ENCODE data around the gene SHMT1.
"Not testable (repeated sequence)": the region's sequence is repeated elsewhere in the genome, so short reads cannot be mapped to it uniquely, and the experiment has no call there.

SHMT1 gene

DNA sequence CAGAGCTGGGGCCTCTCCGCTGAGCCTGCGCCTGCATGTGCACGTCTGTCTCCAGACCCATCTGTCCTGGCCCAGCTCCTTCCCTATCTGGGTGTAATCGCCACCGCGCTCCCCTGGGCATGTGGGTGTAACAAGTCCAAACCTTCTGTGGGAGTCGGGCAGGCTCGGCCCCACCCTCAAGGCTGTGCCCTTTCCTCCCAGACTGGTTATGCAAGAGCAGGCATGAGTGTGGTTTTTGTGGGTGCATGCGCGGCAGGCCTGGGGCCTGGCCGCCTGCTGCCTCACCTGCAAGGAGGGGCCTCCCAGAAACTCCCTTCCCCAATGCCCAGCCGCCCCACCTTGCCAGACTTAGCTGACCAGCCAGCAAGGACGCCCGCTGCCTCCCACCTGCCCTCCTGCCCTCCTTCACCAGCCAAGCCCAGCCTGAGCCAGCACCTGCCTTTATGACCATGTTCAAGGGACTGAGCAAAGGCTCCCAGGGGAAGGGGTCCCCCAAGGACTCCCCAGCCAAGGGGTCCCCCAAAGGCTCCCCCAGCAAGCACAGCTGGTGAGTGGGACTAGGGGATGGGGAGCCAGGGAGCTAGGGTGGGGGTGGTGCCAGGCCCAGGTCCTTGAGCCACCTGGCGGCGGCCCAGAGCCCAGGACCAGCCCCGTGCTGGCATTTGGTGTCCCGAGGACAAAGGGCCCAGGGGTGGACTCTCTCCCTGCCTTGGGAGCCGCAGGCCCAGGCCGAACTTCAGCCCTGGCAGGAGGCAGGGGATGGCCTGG is 14.3 kb upstream of the SHMT1 start, which contains the start of gene EVPLL:
TSS of gene EVPLL (plus strand) at position 342 of the 768 bp plus-strand sequence. CDS start 3,160 bp downstream, outside the sequence.
- DNase-seq = no peak

DNA sequence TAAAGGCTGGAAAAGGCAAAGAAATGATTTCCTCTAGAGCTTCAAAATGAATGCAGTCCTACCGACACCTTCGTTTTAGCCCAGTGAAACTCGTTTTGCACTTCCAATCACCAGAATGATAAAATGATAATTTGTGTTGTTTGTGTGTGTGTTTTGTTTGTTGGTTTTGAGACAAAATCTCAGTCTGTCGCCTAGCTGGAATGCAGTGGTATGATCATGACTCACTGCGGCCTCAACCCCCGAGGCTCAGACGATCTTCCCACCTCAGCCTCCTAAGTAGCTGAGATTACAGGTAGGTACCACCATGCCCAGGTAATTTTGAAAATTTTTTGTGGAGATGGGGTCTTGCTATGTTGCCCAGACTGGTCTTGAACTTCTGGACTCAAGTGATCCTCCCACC is 10.9 kb upstream of the SHMT1 start:
- no peak for DNase-seq

GRCh38 chr17:18373181-18373580 is 9.8 kb upstream of the SHMT1 start:
- not testable (repeated sequence) for DNase-seq

DNA sequence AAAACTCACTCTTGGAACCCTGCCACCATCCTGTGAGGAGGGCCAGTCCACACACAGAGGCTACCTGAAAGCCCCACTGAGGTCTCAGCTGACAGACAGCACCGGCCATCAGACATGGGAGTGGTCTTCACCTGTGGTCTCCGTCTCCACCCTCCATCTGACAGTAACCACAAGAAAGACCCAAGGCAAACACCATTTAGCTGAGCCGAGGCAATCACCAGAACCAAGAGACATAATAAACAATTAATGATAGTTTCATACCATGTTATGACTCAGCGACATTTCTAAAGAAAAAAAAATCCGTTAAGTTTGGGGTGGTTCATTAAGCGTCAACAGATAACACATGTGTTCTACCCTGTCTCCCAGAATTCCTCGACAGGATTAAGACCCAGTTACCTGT is 8.1 kb upstream of the SHMT1 start:
- DNase-seq = no peak

GRCh38 chr17:18370761-18371160 is 7.4 kb upstream of the SHMT1 start:
- no peak for DNase-seq

DNA sequence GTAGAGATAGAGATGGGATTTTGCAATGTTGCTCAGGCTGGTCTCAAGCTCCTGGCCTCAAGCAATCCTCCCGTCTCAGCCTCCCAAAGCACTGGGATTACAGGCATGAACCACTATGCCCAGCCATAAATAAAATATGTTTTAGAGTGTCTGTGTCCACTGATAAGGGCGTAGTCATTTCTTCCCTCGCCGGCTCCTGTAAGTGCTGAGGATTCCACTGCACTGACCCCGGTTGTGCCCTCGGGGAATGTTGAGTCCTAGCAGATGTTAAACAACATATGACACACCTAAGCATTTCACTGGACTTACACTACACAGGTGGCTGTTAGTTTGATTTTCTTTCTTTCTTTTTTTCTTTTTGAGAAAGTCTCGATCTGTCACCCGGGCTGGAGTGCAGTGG is 5.6 kb upstream of the SHMT1 start:
- no peak for DNase-seq

DNA sequence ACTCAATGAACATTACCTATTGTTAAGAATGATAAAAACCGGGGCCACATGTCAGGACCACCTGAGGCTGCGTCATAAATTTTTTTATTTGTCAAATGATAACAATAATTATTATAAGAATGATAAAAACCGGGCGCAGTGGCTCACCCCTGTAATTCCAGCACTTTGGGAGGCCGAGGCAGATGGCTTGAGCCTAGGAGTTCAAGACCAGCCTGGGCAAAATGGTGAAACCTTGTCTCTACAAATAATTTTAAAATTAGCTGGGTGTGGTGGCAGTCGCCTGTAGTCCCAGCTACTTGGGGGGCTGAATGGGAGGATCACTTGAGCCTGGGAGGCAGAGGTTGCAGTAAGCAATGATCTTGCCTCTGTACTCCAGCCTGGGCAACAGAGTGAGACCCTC is 816 bp upstream of the SHMT1 start:
- DNase-seq = no peak

DNA sequence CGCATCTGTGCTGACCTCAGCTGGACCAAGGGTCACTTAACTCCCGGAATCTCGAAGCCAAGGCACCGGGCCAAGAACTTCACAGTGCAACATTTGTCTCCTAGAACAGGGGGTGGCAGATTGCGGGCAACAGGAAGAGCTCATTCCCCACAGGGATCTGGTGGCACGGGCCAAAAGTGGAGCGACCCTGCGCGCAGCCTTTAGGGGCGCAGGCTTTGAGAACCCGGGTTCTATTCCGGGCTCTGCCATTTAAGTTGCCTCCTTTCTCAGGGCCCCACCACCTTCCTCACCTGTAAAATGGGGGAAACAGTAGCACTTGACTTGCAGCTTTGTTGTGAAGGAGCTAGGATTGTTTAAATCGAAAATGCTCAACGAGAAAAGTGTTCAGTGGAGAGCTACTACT is 651 bp downstream of the SHMT1 start:
- no peak for DNase-seq

DNA sequence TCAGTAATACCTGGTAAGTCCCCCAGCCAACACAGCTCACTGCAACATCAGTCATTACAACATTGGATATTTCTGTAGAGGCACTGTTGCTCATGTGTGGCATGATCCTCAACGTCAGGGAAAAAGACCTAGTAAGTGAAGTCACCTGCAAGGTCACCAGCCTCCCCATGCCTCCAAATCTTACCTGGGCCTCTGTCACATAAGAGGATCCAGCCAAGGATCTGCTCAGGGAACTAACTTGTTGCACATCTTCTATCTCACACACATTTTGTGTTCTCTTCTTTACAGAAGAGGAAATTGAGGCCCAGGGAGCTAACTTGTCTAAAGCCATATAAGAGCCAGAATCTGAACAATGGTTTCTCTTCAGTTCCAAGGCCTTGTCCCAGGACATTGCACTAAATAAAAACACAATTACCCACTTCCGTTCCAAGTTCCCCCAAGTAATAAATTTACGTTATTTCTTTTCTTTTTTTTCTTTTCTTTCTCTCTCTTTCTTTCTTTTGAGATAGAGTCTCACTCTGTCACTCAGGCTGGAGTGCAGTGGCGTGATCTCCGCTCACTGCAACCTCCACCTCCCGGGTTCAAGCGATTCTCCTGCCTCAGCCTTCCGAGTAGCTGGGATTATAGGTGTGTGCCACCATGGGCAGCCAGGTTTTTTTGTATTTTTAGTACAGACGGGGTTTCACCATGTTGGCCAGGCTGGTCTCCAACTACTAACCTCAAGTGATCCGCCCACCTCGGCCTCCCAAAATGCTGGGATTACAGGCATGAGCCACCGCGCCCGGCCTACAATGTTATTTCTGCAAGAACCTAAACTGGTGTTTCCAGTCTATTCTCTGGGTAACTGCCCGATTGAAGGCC is 1.3 kb downstream of the SHMT1 start:
- no peak for DNase-seq

DNA sequence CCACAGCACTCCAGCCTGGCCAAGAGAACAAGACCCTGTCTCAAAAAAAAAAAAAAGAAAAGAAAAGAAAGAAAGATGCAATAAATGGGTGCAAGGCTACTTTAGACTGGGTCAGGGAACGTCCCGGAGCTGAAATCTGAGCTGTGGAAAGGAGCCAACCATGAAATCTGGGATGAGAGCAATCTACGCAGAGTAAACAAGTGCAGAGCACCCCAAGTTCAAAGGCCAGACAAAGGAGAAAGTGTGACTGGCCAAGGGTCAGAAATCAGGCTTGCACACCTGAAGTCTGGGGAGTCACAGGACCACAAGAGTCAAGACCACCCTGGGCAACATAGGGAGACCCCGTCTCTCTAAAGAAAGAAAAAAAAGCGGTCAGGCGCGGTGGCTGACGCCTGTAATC is 2.8 kb downstream of the SHMT1 start:
- DNase-seq = no peak

DNA sequence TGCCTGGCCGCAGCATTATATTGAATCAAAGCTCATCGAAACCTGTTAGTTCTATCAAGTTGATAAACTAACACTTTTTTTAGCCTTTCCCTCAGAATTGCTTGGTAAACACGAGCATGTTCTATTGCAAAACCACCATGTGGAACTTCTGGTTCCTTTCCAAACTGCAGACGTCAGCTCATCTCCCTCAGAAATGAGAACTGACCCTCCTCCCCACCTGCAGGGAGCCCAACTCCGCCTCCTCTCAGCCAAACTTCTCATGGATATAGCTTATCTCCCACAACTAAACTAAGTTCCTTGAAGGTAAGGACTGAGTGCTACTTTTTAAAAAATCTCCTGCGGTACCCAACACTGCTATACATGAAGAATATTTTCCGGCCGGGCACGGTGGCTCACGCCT is 6.7 kb downstream of the SHMT1 start:
- DNase-seq = no peak

GRCh38 chr17:18353541-18353940 is 9.8 kb downstream of the SHMT1 start:
- DNase-seq = no peak

DNA sequence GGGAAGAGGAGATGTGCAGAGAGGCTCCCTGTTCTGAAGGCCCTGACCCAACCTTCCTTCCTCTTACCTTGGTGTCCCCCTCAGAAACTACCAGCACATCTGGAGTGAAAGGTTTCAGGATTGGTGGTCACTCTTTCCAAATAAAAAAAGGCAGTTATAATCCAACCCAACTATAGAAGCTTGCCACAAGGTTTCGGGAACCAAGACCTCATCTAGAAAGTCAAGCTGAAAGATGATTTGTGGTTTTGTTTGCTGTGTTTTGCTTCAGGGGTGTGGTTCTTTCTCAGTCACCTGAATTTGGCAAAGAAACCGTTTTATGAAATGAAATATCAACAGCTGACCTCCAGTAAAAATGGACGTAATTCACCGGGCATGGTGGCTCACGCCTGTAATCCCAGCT is 19.3 kb downstream of the SHMT1 start:
- no peak for DNase-seq

- no peak for DNase-seq
These were observed 23.4 kb downstream of the SHMT1 start for GRCh38 chr17:18339933-18340332.

DNA sequence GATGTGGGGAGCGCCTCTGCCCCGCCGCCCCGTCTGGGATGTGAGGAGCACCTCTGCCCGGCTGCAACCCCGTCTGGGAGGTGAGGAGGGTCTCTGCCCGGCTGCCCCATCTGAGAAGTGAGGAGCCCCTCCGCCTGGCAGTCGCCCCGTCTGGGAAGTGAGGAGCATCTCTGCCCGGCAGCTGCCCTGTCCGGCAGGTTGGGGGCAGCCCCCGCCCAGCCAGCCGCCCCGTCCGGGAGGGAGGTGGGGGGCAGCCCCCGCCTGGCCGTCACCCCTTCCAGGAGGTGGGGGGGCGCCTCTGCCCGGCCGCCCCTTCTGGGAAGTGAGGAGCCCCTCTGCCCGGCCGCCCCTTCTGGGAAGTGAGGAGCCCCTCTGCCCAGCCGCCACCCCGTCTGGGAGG is 25.2 kb downstream of the SHMT1 start:
- not testable (repeated sequence) for DNase-seq

DNA sequence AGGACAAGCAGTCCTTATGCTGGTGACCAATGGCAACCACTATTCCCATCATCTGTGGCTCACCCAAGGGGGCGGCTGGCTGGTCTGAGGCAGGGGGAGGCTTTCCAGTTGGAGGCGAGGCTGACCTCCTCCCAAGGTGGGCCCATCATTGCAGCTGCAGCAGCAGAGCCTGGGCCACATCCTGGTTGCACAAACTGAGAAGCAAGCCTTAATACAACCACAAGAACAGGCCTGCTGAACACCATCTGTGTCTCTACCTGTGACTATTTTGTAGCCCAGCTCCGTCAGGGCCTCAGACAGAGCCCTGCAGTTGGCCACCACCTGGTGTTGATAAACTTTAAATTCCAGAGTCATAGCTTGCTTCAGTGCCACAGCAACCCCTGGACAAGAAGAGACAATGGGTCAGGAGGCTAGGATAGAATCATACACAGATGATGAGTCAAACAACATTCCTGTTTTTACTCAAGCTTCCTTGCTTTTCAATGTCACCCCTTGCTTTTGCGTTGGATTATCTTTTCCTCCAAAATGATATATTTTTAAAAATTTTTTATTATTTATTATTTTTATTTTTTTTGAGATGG is 30.4 kb downstream of the SHMT1 start:
- DNase-seq = no peak

DNA sequence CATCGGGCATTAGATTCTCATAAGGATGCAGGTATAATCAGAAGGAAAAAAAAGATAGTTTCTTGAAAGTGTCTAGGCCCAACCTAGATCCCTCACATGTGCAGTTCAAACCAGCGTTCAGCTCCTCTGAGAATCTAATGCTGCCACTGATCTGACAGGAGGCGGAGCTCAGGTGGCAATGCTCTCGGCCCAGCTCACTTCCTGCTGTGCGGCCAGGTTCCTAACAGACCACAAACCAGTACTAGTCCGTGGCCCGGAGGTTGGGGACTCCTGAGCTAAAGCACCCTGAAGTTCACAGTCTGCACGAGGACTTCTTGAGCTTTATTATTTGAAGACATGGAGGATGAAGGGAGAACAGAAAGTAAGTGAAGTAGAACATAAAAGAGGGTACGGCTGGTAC is 31.5 kb downstream of the SHMT1 start:
- DNase-seq = no peak

- DNase-seq = no peak
These were observed 34.6 kb downstream of the SHMT1 start for GRCh38 chr17:18328643-18329204.

DNA sequence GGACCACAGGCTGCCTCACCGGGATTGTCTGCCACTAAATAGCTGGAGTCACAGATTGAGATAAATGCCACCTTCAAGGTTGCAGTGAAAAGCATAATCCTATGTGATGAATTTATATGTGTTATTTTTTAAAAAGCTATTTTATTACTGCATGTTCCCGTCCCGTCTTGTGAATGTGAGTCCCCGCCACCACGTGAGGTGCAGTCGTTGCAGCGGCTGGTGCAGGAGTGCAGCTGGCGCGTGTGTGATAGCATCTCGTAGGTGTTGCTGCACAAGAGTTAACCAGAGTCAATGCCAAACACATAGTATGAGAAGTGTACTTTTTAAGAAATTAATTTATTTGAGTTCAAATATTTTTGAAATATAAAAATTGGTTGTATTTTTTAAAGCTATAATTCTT is 35.8 kb downstream of the SHMT1 start:
- DNase-seq = no peak

- no peak for DNase-seq
These were observed 36.3 kb downstream of the SHMT1 start for GRCh38 chr17:18327093-18327492.

DNA sequence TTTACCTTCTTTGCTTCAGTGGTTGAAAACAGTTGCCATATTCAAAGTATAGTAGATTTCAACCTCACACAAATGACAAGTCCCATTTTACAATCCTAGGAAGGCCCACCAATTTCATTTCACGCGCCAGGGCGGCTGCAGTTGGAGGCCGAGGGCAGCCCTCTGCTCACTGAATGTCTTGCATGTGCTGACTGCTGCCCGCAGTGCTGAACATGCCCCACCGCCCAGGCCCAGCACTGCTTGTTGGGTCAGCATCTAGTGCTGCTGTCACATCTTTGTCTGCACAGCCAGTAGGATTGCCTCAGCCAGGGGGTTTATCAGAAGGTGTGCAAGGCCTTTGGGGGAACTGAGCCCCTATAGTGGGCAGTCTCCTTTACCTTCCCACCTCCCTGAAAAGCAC is 36.8 kb downstream of the SHMT1 start:
- DNase-seq = no peak

- DNase-seq = no peak
These were observed 37.3 kb downstream of the SHMT1 start for GRCh38 chr17:18326039-18326438.
